ENCODE data around the gene TOM1L2. TPM values are rescaled to one million over a fixed set of nuclear protein-coding genes. Genes with fewer than 3 reads are reported as not detected.

The TOM1L2 gene
- total and polyA plus RNA-seq, 2 of the 4 experiments (the other 2 are of a cell fraction) = 34.4 to 51.7 TPM

DNA sequence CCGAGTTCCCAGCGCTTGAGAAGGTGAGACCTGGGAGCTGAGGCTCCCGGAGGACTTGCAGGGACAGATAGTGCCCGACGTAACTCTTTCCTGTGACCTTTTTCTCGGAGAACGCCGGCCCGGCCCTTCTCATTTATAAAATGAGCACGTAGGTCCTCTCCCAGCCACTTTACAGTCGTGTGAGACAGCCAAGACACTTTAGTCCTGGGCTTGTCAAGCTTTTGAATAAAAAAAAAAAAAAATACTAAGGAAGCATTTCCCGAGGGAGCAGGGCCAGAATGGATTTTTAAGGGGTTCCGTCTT, 703 bp upstream of the TOM1L2 start:
- dilution Hi-C loops (cut with HindIII; ENCODE audit: low sequenced_read_pairs, unreplicated experiment) (no loop called here), intact Hi-C loops (cut with micrococcal nuclease) (loop anchor here (1.0 to 5.0 kb wide), 3 partner anchors 51 to 82 kb away; no protein-coding TSS in a partner anchor), in situ Hi-C loops (cut with MboI; ENCODE audit: low sequenced_read_pairs) (no loop called here)
- Histone ChIP-seq H2AK5ac (ENCODE audit: low read depth, low read length) (no peak overlapping the region), H2AFZ (replicated peaks; ENCODE audit: low read length, poor library complexity) (peak overlapping the region; percentile 96), H2BK20ac (ENCODE audit: low read depth, low read length) (no peak overlapping the region), H3K4me1 (ENCODE audit: control insufficient read depth, insufficient read depth, low read length) (peaks cover 9% of the 10 kb centered on the region), H3K4ac (ENCODE audit: low read depth, low read length) (no peak overlapping the region), H4K5ac (ENCODE audit: low read depth, low read length) (no peak overlapping the region), H3K27me3 (ENCODE audit: control insufficient read depth, insufficient read depth, low read length) (no peaks in the 10 kb centered on the region; the same call in 1 of the 2 replicates), H3K79me1 (ENCODE audit: low read depth in 1 of 2, low read length in 2 of 2) (peaks cover 7 to 35% of the 10 kb centered on the region in 2 experiments), H3K14ac (replicated peaks; ENCODE audit: low read depth, low read length) (no peak overlapping the region), H2BK120ac (ENCODE audit: low read depth, low read length) (no peak overlapping the region), H2BK15ac (ENCODE audit: low read depth, low read length) (no peak overlapping the region), H3K23ac (ENCODE audit: low read depth, low read length) (no peak overlapping the region), H3K4me2 (ENCODE audit: low read depth, low read length) (peak overlapping the region; percentile 82), H3K56ac (ENCODE audit: extremely low read depth, insufficient read depth, low read length) (no peak overlapping the region), H3K27ac (ENCODE audit: insufficient read depth, low read length) (no peak overlapping the region), H2AK9ac (replicated peaks; ENCODE audit: low read depth, low read length, poor library complexity) (peak overlapping the region; percentile 48), H3K4me3 (ENCODE audit: insufficient read depth, low read depth, low read length) (peak overlapping the region; percentile 66), H3K9me3 (ENCODE audit: control insufficient read depth, insufficient read depth, low read length) (no peaks in the 10 kb centered on the region), H3K18ac (ENCODE audit: low read depth, low read length) (no peak overlapping the region), H4K91ac (ENCODE audit: insufficient read depth, low read depth, low read length) (no peak overlapping the region), H3K36me3 (ENCODE audit: control insufficient read depth, insufficient read depth, low read length) (no peaks in the 10 kb centered on the region), H3K9ac (ENCODE audit: low read depth, low read length) (no peak overlapping the region), H2BK5ac (ENCODE audit: low read depth, low read length, poor library complexity, severe bottlenecking) (no peak overlapping the region), H4K20me1 (ENCODE audit: insufficient read depth, low read length) (peaks cover 14% of the 10 kb centered on the region; the same call in 1 of the 2 replicates), H4K8ac (ENCODE audit: low read depth in 2 of 2, low read length in 2 of 2) (peak overlapping the region in 1 of 2 experiments; percentile 28; a peak in 1 of 4 replicates), H3K9me1 (ENCODE audit: insufficient read depth, low read length) (peaks cover 8% of the 10 kb centered on the region; the same call in 1 of the 2 replicates)
- TF ChIP-seq MXI1 (IDR thresholded peaks at IDR 0.05; ENCODE audit: borderline replicate concordance, low read depth, low read length) (no peak), POLR2A (IDR thresholded peaks at IDR 0.05; ENCODE audit: low read depth, low read length) (no peak), RAD21 (IDR thresholded peaks at IDR 0.05; ENCODE audit: low read length) (0 out of 2 replicates have a peak, but pooled peaks have one; percentile 13), CHD1 (IDR thresholded peaks at IDR 0.05; ENCODE audit: low read depth, low read length) (no peak)
- TF ChIP-seq, protein P1, sequence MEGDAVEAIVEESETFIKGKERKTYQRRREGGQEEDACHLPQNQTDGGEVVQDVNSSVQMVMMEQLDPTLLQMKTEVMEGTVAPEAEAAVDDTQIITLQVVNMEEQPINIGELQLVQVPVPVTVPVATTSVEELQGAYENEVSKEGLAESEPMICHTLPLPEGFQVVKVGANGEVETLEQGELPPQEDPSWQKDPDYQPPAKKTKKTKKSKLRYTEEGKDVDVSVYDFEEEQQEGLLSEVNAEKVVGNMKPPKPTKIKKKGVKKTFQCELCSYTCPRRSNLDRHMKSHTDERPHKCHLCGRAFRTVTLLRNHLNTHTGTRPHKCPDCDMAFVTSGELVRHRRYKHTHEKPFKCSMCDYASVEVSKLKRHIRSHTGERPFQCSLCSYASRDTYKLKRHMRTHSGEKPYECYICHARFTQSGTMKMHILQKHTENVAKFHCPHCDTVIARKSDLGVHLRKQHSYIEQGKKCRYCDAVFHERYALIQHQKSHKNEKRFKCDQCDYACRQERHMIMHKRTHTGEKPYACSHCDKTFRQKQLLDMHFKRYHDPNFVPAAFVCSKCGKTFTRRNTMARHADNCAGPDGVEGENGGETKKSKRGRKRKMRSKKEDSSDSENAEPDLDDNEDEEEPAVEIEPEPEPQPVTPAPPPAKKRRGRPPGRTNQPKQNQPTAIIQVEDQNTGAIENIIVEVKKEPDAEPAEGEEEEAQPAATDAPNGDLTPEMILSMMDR (conservative IDR thresholded peaks at IDR 0.05; ENCODE audit: low read depth, low read length) = no peak
- TF ChIP-seq, protein P2, sequence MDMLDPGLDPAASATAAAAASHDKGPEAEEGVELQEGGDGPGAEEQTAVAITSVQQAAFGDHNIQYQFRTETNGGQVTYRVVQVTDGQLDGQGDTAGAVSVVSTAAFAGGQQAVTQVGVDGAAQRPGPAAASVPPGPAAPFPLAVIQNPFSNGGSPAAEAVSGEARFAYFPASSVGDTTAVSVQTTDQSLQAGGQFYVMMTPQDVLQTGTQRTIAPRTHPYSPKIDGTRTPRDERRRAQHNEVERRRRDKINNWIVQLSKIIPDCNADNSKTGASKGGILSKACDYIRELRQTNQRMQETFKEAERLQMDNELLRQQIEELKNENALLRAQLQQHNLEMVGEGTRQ (IDR thresholded peaks at IDR 0.05; ENCODE audit: low read depth, low read length) = no peak
- WGBS, 2 experiments (ENCODE audit: extremely low coverage in 2 of 2, insufficient read length in 1 of 2) = 0% methylated on average over 5 of the region's 13 CpGs; no CpG with 5 or more reads in 1 of the 2 experiments
- CTCF ChIA-PET = interaction anchor here (0.7 to 1.1 kb wide), 3 partner anchors 12 to 57 kb away, joined by 3 to 5 read pairs (median 3); no protein-coding TSS in a partner anchor
- DNase-seq (no peak), ATAC-seq (ENCODE audit: low read depth) (no peak; the same call in 1 of the 2 replicates)
- POLR2A ChIA-PET (ENCODE audit: unreplicated experiment) = interaction anchor here (0.6 kb wide), 1 partner anchor 40 kb away, joined by 6 read pairs; no protein-coding TSS in a partner anchor
- BruUV-seq (replicated peaks) = no TSS peak

Data from IMR-90 (cell line).